WTC11 (cell line): Measurements from ENCODE around the gene FXYD3.

Experiments
- CREM ChIP-seq: sonication (generic); formaldehyde crosslinking; IDR thresholded peaks from 2 replicates; pipeline ENCODE4 v1.8.1; 2022; ENCODE audit warnings: mild to moderate bottlenecking, missing genetic modification reagents, moderate library complexity
- ETV6 ChIP-seq: sonication (generic); formaldehyde crosslinking; IDR thresholded peaks from 2 replicates; pipeline ENCODE4 v1.8.1; 2022; ENCODE audit warnings: mild to moderate bottlenecking, missing genetic modification reagents
- FOXJ3 ChIP-seq: sonication (generic); formaldehyde crosslinking; IDR thresholded peaks from 2 replicates; pipeline ENCODE4 v1.9.0; 2021; ENCODE audit warnings: missing genetic modification reagents, mild to moderate bottlenecking, borderline replicate concordance
- NFYB ChIP-seq: sonication (generic); formaldehyde crosslinking; conservative IDR thresholded peaks from 2 replicates; pipeline ENCODE4 v1.8.0; 2022; ENCODE audit warnings: low read depth, missing genetic modification reagents
- NR2C2 ChIP-seq: sonication (generic); formaldehyde crosslinking; IDR thresholded peaks from 2 replicates; pipeline ENCODE4 v1.8.0; 2022; ENCODE audit warnings: mild to moderate bottlenecking, missing genetic modification reagents
- ZBTB21 ChIP-seq: sonication (generic); formaldehyde crosslinking; IDR thresholded peaks from 2 replicates; pipeline ENCODE4 v1.8.1; 2023; ENCODE audit warnings: mild to moderate bottlenecking, missing genetic modification reagents, borderline replicate concordance
- ZNF121 ChIP-seq: sonication (generic); formaldehyde crosslinking; IDR thresholded peaks from 2 replicates; pipeline ENCODE4 v1.8.0; 2023; ENCODE audit warnings: missing genetic modification reagents
- TF ChIP-seq, protein P1 (sequence below): fragments of 200-600 bp; IDR thresholded peaks from 2 replicates; pipeline ENCODE4 v1.8.0; 2022; ENCODE audit warnings: antibody characterized with exemption
- TF ChIP-seq, protein P2 (sequence below): sonication (generic); formaldehyde crosslinking; IDR thresholded peaks from 2 replicates; pipeline ENCODE4 v1.8.0; 2022; ENCODE audit warnings: mild to moderate bottlenecking, missing genetic modification reagents
- TF ChIP-seq, protein P3 (sequence below): sonication (generic); formaldehyde crosslinking; IDR thresholded peaks from 2 replicates; pipeline ENCODE4 v1.8.1; 2023; ENCODE audit warnings: mild to moderate bottlenecking, missing genetic modification reagents
- TF ChIP-seq, protein P4 (sequence below): sonication (generic); formaldehyde crosslinking; IDR thresholded peaks from 2 replicates; pipeline ENCODE4 v1.8.0; 2022; ENCODE audit warnings: mild to moderate bottlenecking, missing genetic modification reagents
- TF ChIP-seq, protein P5 (sequence below): sonication (generic); formaldehyde crosslinking; IDR thresholded peaks from 2 replicates; pipeline ENCODE4 v1.8.1; 2023; ENCODE audit warnings: mild to moderate bottlenecking, missing genetic modification reagents, moderate library complexity
- TF ChIP-seq, protein P6 (sequence below): sonication (generic); formaldehyde crosslinking; IDR thresholded peaks from 2 replicates; pipeline ENCODE4 v1.8.1; 2022; ENCODE audit warnings: mild to moderate bottlenecking, moderate library complexity, missing genetic modification reagents

DNA sequence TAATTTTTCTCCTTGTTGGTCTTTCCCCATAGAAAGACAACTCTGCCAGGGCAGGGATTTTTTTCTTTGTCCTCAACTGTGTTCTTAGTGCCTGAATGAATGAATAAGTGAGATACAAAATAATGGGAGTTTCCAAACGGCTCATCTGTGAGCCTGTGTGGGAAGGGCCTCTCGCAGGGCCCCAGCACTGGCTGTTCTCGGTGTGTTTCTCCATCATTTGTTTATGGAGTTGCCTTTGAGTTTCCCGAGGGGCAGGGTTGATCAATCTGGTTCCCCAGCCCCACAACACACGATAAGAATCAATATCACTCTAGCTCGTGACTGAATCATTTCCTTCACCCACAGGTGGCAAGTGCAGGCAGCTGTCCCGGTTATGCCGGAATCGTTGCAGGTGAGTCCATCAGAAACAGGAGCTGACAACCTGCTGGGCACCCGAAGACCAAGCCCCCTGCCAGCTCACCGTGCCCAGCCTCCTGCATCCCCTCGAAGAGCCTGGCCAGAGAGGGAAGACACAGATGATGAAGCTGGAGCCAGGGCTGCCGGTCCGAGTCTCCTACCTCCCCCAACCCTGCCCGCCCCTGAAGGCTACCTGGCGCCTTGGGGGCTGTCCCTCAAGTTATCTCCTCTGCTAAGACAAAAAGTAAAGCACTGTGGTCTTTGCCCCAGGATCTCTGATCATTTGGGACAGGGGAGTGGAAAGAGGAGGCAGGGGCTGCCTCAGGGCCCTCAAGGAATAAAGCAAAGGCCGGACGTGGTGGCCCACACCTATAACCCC lies 53.8 kb downstream of the FXYD3 start:
- TF ChIP-seq, protein P1, sequence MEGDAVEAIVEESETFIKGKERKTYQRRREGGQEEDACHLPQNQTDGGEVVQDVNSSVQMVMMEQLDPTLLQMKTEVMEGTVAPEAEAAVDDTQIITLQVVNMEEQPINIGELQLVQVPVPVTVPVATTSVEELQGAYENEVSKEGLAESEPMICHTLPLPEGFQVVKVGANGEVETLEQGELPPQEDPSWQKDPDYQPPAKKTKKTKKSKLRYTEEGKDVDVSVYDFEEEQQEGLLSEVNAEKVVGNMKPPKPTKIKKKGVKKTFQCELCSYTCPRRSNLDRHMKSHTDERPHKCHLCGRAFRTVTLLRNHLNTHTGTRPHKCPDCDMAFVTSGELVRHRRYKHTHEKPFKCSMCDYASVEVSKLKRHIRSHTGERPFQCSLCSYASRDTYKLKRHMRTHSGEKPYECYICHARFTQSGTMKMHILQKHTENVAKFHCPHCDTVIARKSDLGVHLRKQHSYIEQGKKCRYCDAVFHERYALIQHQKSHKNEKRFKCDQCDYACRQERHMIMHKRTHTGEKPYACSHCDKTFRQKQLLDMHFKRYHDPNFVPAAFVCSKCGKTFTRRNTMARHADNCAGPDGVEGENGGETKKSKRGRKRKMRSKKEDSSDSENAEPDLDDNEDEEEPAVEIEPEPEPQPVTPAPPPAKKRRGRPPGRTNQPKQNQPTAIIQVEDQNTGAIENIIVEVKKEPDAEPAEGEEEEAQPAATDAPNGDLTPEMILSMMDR = no peak
- TF ChIP-seq FOXJ3 (CRISPR knock-in tag) (no peak), ETV6 (CRISPR knock-in tag) (no peak), ZBTB21 (CRISPR knock-in tag) (no peak), CREM (CRISPR knock-in tag) (no peak), ZNF121 (CRISPR knock-in tag) (no peak), NR2C2 (CRISPR knock-in tag) (no peak), NFYB (no peak)
- TF ChIP-seq, protein P2, sequence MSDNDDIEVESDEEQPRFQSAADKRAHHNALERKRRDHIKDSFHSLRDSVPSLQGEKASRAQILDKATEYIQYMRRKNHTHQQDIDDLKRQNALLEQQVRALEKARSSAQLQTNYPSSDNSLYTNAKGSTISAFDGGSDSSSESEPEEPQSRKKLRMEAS = no peak
- TF ChIP-seq, protein P3, sequence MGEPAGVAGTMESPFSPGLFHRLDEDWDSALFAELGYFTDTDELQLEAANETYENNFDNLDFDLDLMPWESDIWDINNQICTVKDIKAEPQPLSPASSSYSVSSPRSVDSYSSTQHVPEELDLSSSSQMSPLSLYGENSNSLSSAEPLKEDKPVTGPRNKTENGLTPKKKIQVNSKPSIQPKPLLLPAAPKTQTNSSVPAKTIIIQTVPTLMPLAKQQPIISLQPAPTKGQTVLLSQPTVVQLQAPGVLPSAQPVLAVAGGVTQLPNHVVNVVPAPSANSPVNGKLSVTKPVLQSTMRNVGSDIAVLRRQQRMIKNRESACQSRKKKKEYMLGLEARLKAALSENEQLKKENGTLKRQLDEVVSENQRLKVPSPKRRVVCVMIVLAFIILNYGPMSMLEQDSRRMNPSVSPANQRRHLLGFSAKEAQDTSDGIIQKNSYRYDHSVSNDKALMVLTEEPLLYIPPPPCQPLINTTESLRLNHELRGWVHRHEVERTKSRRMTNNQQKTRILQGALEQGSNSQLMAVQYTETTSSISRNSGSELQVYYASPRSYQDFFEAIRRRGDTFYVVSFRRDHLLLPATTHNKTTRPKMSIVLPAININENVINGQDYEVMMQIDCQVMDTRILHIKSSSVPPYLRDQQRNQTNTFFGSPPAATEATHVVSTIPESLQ (CRISPR knock-in tag) = no peak
- TF ChIP-seq, protein P4, sequence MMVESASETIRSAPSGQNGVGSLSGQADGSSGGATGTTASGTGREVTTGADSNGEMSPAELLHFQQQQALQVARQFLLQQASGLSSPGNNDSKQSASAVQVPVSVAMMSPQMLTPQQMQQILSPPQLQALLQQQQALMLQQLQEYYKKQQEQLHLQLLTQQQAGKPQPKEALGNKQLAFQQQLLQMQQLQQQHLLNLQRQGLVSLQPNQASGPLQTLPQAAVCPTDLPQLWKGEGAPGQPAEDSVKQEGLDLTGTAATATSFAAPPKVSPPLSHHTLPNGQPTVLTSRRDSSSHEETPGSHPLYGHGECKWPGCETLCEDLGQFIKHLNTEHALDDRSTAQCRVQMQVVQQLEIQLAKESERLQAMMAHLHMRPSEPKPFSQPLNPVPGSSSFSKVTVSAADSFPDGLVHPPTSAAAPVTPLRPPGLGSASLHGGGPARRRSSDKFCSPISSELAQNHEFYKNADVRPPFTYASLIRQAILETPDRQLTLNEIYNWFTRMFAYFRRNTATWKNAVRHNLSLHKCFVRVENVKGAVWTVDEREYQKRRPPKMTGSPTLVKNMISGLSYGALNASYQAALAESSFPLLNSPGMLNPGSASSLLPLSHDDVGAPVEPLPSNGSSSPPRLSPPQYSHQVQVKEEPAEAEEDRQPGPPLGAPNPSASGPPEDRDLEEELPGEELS (CRISPR knock-in tag) = no peak
- TF ChIP-seq, protein P5, sequence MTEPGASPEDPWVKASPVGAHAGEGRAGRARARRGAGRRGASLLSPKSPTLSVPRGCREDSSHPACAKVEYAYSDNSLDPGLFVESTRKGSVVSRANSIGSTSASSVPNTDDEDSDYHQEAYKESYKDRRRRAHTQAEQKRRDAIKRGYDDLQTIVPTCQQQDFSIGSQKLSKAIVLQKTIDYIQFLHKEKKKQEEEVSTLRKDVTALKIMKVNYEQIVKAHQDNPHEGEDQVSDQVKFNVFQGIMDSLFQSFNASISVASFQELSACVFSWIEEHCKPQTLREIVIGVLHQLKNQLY = no peak
- TF ChIP-seq, protein P6, sequence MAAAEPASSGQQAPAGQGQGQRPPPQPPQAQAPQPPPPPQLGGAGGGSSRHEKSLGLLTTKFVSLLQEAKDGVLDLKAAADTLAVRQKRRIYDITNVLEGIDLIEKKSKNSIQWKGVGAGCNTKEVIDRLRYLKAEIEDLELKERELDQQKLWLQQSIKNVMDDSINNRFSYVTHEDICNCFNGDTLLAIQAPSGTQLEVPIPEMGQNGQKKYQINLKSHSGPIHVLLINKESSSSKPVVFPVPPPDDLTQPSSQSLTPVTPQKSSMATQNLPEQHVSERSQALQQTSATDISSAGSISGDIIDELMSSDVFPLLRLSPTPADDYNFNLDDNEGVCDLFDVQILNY (CRISPR knock-in tag) = no peak
